Gastrocnemius medialis (tissue), 4 donors: ENCODE results near the gene UNC13C.

ENCODE experiments used
- POLR2A ChIP-seq, 2 donors: fragments of 450-650 bp; IDR thresholded peaks; one replicate each; pipeline ENCODE4 v1.6.1; 2017; ENCODE audit warnings: antibody characterized with exemption in 2 of 2, mild to moderate bottlenecking in 2 of 2, moderate library complexity in 2 of 2
- TF ChIP-seq, protein P1 (sequence below), 5 experiments: fragments of 450-650 bp in 3 of 5; fragments of 200-600 bp in 2 of 5; sonication (generic) in 2 of 5; IDR thresholded peaks in 4 of 5; conservative IDR thresholded peaks in 1 of 5; 1 replicate in 4 of 5; 2 replicates in 1 of 5; pipeline ENCODE4 v1.5.1; 2016 to 2019; ENCODE audit warnings: antibody characterized with exemption in 5 of 5, mild to moderate bottlenecking in 3 of 5, moderate library complexity in 3 of 5

DNA sequence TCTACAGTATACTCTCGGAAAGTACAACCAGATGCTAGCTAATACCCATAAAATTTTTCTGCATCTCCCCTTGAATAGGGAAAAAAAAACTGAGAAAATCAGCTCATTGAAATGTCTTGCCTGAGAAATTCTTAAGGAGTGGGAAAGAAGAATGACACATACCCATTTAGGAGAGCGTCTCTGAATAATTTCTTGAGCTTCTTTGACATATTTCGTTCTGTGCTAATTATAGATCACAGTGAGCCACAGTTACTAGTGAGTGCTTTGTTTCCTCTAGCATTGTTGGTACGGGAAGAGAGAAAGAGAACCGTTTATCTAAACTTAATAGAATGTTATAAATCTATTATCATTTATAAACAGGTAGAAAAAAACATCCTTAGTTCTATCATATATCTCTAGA is 588.4 kb downstream of the UNC13C start:
- TF ChIP-seq, protein P1, sequence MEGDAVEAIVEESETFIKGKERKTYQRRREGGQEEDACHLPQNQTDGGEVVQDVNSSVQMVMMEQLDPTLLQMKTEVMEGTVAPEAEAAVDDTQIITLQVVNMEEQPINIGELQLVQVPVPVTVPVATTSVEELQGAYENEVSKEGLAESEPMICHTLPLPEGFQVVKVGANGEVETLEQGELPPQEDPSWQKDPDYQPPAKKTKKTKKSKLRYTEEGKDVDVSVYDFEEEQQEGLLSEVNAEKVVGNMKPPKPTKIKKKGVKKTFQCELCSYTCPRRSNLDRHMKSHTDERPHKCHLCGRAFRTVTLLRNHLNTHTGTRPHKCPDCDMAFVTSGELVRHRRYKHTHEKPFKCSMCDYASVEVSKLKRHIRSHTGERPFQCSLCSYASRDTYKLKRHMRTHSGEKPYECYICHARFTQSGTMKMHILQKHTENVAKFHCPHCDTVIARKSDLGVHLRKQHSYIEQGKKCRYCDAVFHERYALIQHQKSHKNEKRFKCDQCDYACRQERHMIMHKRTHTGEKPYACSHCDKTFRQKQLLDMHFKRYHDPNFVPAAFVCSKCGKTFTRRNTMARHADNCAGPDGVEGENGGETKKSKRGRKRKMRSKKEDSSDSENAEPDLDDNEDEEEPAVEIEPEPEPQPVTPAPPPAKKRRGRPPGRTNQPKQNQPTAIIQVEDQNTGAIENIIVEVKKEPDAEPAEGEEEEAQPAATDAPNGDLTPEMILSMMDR (IDR thresholded peaks at IDR 0.05 in 4 of 5, conservative IDR thresholded peaks at IDR 0.05 in 1 of 5) = no peak
- TF ChIP-seq POLR2A (IDR thresholded peaks at IDR 0.05) = no peak
